Measurements from ENCODE around the gene NRIP1. TPM values are rescaled to one million over a fixed set of nuclear protein-coding genes. Genes with fewer than 3 reads are reported as not detected.
A peak's percentile ranks its signal among the peaks of the same experiment; 100 is the strongest.

The NRIP1 gene
- total and polyA plus RNA-seq, 9 of the 15 experiments (the other 6 are each of a cell fraction or from before 2014, with no cell fraction given) = 4.3 to 42.8 (median 19.6) TPM

DNA sequence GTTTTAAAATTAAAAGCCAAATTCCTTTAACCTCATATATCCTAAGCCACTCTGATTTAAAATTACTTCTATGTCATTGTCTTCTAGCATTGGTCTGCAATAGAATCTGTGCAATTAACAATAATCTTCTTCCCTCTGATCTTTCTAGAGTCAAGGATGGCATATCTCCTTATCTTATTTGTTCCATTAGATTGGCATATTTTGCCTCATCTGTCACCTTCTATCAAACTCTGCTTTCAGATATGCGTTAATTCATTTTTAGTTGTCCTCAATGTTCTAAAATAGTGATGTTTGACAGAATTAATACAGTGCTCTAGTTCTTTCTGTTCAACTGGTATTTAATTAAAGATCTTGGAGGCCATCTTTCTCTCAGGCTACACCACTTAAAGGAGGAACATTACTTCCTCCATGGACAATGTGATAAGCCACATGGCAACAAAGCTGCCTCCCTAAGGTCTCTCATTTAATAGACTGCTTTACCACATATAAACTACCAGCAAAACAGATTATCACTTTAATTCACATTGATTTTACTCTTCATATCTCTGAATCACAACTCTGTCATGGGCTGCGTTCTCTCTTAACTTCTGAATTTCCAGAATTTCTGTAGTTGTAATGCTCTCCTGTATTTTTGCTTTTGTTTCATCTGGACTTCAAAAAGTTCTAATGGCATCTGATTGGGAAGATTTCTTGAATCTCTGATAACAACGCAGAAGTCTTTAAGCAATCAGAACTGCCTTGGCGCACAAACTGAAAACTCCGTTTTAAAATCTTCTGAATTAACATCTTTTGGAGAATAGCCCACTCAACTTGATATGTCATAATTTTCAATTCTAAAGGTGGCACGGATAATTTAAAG is 2.8 kb downstream of the NRIP1 start:
- Histone ChIP-seq H2AFZ (ENCODE audit: low read depth, low read length) (no peak overlapping the region), H3K27ac (ENCODE audit: extremely low read depth, low read depth, low read length) (peak overlapping the region; percentile 63), H3K4me3 (peak overlapping the region; percentile 80), H3K9ac (ENCODE audit: insufficient read depth in 1 of 2, low read depth in 2 of 2, low read length in 2 of 2) (peak overlapping the region in 1 of 2 experiments; percentile 71; a peak in 2 of 4 replicates), H3K9me1 (ENCODE audit: control insufficient read depth, insufficient read depth, low read length) (no peaks in the 10 kb centered on the region), H3K79me2 (ENCODE audit: control insufficient read depth, insufficient read depth, low read length) (peaks cover 88% of the 10 kb centered on the region), H3K4me2 (ENCODE audit: insufficient read depth, low read length) (peak overlapping the region; percentile 89), H4K20me1 (replicated peaks; ENCODE audit: control insufficient read depth, insufficient read depth, low read length) (no peaks in the 10 kb centered on the region), H3K36me3 (ENCODE audit: control insufficient read depth, insufficient read depth, low read length) (no peaks in the 10 kb centered on the region), H3K9me3 (replicated peaks; ENCODE audit: control insufficient read depth, insufficient read depth, low read depth, low read length) (no peaks in the 10 kb centered on the region), H3K27me3 (ENCODE audit: control insufficient read depth in 2 of 2, insufficient read depth in 2 of 2, low read length in 2 of 2) (no peaks in the 10 kb centered on the region), H3K4me1 (replicated peaks in 1 of 2; ENCODE audit: control insufficient read depth in 2 of 2, insufficient read depth in 2 of 2, low read length in 2 of 2) (peaks cover 15 to 26% of the 10 kb centered on the region in 2 experiments; a peak in 4 of 5 replicates)
- DNase-seq (ENCODE audit: extremely low read depth in 1 of 4, low spot score in 3 of 4) (peak in 1 of 4 experiments; percentile 46), FAIRE-seq (peak; percentile 46), ATAC-seq (no peak)
- ChIA-PET CTCF (ENCODE audit: low intra/inter-chr PET ratio) (interaction anchor here (1.1 kb wide), 1 partner anchor 421 kb away, joined by 3 read pairs; no protein-coding TSS in a partner anchor), POLR2A (no interaction called here)
- intact Hi-C loops (cut with micrococcal nuclease) = loop anchor here (1.0 to 5.0 kb wide), 5 partner anchors 200 to 535 kb away; no protein-coding TSS in a partner anchor
- 7% methylated on average over 6 of the region's 6 CpGs for WGBS (ENCODE audit: insufficient coverage, low coverage, missing lambda C conversion rate)
- BruUV-seq (replicated peaks) = no TSS peak
- in situ Hi-C loops (cut with MboI) = no loop called here
- TF ChIP-seq MYC (IDR thresholded peaks at IDR 0.05; ENCODE audit: low read depth, low read length) (peak; percentile 47; the same call in 1 of the 2 replicates), MYC (CRISPR knock-in tag; IDR thresholded peaks at IDR 0.05; ENCODE audit: borderline replicate concordance, low read depth) (no peak), DACH1 (IDR thresholded peaks at IDR 0.05; ENCODE audit: partially characterized antibody) (peak; percentile 18), TFAM (CRISPR knock-in tag; conservative IDR thresholded peaks at IDR 0.05) (no peak)

Measured in K562 (cell line).